GM12874 (cell line): ENCODE data around the gene RYR3.

Source experiments
- TF ChIP-seq, protein P1 (sequence below): IDR thresholded peaks from 2 replicates; pipeline ENCODE4 v1.5.1; 2011; ENCODE audit warnings: low read depth, mild to moderate bottlenecking, control low read depth, low read length, moderate library complexity; ENCODE audit not compliant: insufficient read depth

The RYR3 gene

DNA sequence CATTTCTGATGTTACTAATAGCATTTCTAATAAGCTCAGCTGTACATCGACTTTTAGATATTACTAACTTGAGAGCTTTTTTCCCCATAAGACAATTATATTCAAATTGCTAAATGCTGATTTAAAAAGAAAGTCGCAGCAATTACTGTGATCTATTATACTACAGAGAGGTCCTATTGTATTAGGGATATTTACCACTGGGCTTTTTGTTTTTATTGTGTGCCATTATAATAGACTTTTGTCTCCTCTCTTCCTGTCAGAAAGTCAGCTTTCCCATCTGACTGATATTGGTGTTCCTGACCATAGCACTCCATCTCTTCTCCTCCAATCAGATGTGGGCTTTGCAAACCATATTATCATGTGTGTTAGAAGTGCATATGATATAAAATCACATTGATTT lies 27.2 kb upstream of the RYR3 start:
- TF ChIP-seq, protein P1, sequence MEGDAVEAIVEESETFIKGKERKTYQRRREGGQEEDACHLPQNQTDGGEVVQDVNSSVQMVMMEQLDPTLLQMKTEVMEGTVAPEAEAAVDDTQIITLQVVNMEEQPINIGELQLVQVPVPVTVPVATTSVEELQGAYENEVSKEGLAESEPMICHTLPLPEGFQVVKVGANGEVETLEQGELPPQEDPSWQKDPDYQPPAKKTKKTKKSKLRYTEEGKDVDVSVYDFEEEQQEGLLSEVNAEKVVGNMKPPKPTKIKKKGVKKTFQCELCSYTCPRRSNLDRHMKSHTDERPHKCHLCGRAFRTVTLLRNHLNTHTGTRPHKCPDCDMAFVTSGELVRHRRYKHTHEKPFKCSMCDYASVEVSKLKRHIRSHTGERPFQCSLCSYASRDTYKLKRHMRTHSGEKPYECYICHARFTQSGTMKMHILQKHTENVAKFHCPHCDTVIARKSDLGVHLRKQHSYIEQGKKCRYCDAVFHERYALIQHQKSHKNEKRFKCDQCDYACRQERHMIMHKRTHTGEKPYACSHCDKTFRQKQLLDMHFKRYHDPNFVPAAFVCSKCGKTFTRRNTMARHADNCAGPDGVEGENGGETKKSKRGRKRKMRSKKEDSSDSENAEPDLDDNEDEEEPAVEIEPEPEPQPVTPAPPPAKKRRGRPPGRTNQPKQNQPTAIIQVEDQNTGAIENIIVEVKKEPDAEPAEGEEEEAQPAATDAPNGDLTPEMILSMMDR: no peak

GRCh38 chr15:33284336-33284735 lies 26.4 kb upstream of the RYR3 start:
- TF ChIP-seq, protein P1: no peak

GRCh38 chr15:33292717-33293307 lies 18.0 kb upstream of the RYR3 start:
- TF ChIP-seq, protein P1: peak; percentile 51

DNA sequence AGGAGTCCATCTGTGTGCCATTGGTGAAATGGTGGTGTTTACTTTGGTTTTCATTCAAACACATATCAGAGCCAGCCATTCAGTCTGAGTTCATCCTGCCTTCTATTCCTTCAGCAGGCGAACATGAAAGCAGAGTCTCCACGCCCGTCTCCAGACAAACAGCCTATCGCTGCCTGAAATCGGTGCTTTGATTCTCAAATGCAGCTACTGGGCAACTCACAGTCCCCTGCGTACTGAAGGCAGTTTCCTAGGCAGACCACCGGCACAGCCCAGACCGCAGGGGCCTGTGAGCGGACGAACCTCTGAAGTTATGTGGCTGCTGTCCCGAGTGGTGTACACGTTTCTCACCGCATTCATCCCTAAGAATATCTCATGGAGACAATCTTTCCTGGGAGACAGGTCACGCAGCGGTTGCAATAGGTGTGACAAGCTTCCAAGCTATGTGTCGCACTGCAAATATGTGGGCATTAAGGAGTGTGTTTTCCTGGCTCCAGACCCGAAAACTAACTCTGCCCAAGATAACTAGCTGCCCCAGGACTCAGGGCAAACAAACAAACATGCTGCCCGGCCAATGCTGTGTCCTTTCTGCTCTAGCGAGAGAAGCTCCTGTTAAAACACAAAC lies 16.9 kb upstream of the RYR3 start:
- TF ChIP-seq, protein P1: no peak

GRCh38 chr15:33296050-33296449 lies 14.7 kb upstream of the RYR3 start:
- TF ChIP-seq, protein P1: no peak

- TF ChIP-seq, protein P1: no peak
These were observed 13.9 kb upstream of the RYR3 start for GRCh38 chr15:33296856-33297255.

- TF ChIP-seq, protein P1: no peak
These were observed 12.1 kb upstream of the RYR3 start for GRCh38 chr15:33298631-33299030.

DNA sequence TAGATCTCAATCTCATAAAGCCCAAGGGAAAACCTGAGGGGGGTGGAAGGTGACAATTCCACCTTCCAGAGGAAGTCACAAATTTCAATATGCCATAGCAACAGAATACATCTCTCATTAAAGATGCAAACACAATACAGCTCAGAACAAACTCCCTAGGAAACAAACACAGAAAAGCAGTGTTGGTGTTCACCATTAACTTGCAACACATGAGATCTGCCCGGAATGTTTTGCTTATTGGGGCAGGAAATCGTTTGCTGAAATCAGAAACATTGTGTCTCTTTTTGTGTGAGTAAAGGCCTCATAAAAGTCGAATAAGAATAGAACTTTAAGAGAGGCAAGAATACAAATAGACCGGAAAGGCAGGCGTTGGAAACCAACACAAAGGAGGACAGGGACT lies 5.8 kb upstream of the RYR3 start:
- TF ChIP-seq, protein P1: no peak
